GM21717 (cell line): ENCODE results near the gene DTD2.

ENCODE experiments used
- ATAC-seq: cut with Tn5 transposase; IDR thresholded peaks from one replicate; pipeline ENCODE4 v1.9.1; 2021; ENCODE audit warnings: mild to moderate bottlenecking, moderate library complexity; ENCODE audit not compliant: unreplicated experiment

The DTD2 gene

DNA sequence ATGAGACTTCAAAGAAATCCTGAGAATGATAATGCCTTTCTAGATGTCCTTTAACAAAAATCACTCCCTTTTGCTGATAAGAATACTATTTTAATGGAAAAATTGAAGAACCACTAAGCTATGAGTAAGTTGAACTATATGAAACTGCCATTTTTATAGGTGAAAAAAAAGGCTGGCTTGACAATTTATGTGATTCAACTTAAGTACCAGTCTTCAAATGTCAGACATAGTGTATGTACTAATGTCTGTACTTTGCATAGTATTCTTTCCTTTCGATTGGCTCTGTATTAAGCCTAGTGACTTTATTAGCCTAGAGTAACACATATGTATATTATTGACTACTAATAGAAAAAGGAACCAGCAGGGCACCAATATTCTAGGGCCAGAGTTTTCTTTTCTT, 48.9 kb downstream of the DTD2 start:
- ATAC-seq: no peak

GRCh38 chr14:31405599-31406232, 51.6 kb downstream of the DTD2 start:
- ATAC-seq: no peak

- no peak for ATAC-seq
Measured at GRCh38 chr14:31405106-31405505, 52.2 kb downstream of the DTD2 start.

GRCh38 chr14:31403707-31404106, 53.6 kb downstream of the DTD2 start:
- ATAC-seq: no peak

DNA sequence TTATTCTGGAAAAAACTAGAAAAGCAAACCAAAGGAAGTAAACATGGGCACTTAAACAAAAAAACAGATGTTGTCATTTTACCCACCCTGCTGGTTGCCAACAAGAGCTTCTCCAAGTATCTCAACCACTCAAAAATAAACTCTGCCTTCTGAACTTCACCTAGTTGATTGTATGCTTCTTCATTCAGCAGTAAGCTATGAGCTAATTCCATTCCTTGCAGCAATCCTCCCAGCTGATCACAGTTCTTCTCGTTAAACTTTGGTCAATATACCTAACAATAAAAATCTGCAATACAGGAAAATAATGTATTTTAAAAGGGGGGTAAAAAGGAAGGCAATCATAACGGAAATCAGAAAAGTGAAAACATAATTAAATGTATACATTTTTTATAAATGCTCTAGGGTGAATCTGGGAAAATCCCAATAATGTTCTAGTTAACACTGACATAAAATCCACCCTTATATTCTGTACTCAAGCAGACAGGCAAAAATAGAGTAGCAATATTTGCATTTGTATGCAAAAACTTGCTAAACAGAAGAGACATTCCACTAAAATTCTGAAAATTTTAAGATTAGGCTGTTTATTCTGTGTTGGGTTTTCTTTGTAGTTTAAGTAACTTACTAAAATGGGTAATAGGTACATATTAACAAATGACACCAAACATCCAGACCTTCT, 54.4 kb downstream of the DTD2 start:
- ATAC-seq: no peak

DNA sequence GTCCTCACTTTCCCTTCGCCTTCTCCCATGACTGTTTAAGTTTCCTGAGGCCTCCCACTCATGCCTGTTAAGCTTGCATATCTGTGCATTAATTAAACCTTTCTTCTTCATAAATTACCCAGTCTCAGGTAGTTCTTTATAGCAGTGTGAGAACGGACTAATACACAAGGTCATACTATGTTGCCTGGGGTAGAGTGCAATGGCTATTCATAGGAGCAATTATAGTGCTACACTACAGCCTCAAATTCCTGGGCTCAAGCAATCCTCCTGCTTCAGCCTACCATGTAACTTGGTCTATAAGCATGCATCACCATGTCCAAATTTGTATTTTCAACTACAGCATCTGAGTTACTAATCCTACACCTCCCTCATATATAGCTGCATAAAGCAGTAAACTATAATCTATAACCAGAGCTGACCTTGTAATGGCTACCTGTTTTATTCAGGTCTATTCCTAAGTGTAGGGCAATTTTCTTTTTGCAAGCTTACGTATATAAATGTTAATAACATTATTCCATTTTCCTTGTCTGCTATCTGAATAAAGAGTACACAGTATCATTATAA, 55.9 kb downstream of the DTD2 start:
- no peak for ATAC-seq

- no peak for ATAC-seq
Measured at GRCh38 chr14:31400031-31400638, 57.2 kb downstream of the DTD2 start.
